HEK293T (cell line): ENCODE measurements around the gene ZDHHC4.

ENCODE experiments used
- ARNT ChIP-seq: fragments of 450-650 bp; IDR thresholded peaks from 2 replicates; pipeline ENCODE4 v1.6.1; 2017; ENCODE audit warnings: mild to moderate bottlenecking
- BHLHE40 ChIP-seq: fragments of 450-650 bp; IDR thresholded peaks from 2 replicates; pipeline ENCODE4 v1.6.1; 2016; ENCODE audit warnings: mild to moderate bottlenecking, moderate library complexity, borderline replicate concordance
- CTBP1 ChIP-seq: fragments of 450-650 bp; IDR thresholded peaks from 2 replicates; pipeline ENCODE4 v1.6.1; 2016; ENCODE audit warnings: borderline replicate concordance
- FOXA1 ChIP-seq: fragments of 450-650 bp; IDR thresholded peaks from 2 replicates; pipeline ENCODE4 v1.6.1; 2016; ENCODE audit warnings: mild to moderate bottlenecking
- NFRKB ChIP-seq: fragments of 450-650 bp; IDR thresholded peaks from 2 replicates; pipeline ENCODE4 v1.6.1; 2016; ENCODE audit warnings: mild to moderate bottlenecking, moderate library complexity
- TARDBP ChIP-seq: fragments of 450-650 bp; IDR thresholded peaks from 2 replicates; pipeline ENCODE4 v1.6.1; 2016
- ZNF384 ChIP-seq: fragments of 450-650 bp; IDR thresholded peaks from 2 replicates; pipeline ENCODE4 v1.6.1; 2016

DNA sequence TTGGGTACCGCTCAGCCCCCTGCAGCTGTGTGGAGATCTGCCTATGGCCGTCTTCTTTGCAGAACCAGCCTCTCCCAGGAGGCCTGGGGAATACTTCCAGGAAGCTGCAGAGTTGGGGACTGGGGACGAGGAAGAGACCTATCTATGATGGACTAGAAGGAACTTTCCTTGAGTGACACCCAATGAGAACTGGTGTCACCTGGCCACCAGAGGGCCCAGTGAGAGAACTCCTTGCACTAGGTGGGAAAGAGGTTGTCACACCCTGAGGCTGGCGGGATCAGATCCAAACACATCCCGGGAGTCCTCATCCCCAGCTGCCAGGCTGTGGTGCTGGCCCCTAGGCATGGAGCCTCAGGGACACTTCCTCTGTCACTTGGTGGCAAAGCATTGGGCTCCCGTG lies 21.1 kb upstream of the ZDHHC4 start:
- TF ChIP-seq FOXA1 (no peak), CTBP1 (no peak), ZNF384 (no peak), ARNT (no peak), TARDBP (no peak), BHLHE40 (no peak), NFRKB (no peak)
